HEK293 (cell line): ENCODE results near the gene LPP.

ENCODE experiments used
- CTCF ChIA-PET: fragments of 350-600 bp; formaldehyde crosslinking; extraction: SDS; loops from one replicate; lab custom pipeline; 2021; ENCODE audit warnings: antibody characterized with exemption; lab: Yijun Ruan, JAX
- POLR2A ChIA-PET: fragments of 300-600 bp; formaldehyde crosslinking; extraction: SDS; loops from one replicate; lab custom pipeline; 2020; ENCODE audit warnings: antibody characterized with exemption, inconsistent platforms; lab: Yijun Ruan, JAX
- H3K27ac ChIP-seq: fragments of 200-500 bp; sonication (Bioruptor generic); 2 replicates; pipeline ENCODE4 v1.5.1; 2014; ENCODE audit warnings: low read depth, low read length, control low read depth, inconsistent platforms; ENCODE audit errors: extremely low read depth
- H3K36me3 ChIP-seq, 2 experiments: fragments of 200-500 bp in 1 of 2; sonication (Bioruptor generic) in 1 of 2; 1 replicate in 1 of 2; 2 replicates in 1 of 2; pipeline ENCODE4 v1.5.1; 2014 to 2017; ENCODE audit warnings: inconsistent platforms in 2 of 2, low read length in 2 of 2; ENCODE audit not compliant: control insufficient read depth in 2 of 2, insufficient read depth in 1 of 2
- H3K4me1 ChIP-seq: fragments of 200-500 bp; sonication (Bioruptor generic); 2 replicates; pipeline ENCODE4 v1.5.1; 2014; ENCODE audit warnings: mild to moderate bottlenecking, low read length, inconsistent platforms; ENCODE audit not compliant: control insufficient read depth, insufficient read depth
- H3K4me3 ChIP-seq: 2 replicates; pipeline ENCODE4 v1.5.1; 2011; ENCODE audit warnings: low read depth, mild to moderate bottlenecking, control low read depth, low read length, moderate library complexity
- H3K9me3 ChIP-seq: fragments of 200-500 bp; sonication (Bioruptor generic); 2 replicates; pipeline ENCODE4 v1.5.1; 2014; ENCODE audit warnings: low read depth, low read length, inconsistent platforms; ENCODE audit not compliant: control insufficient read depth, insufficient read depth
- FEZF1 ChIP-seq: fragments of 450-650 bp; formaldehyde crosslinking; IDR thresholded peaks from 2 replicates; pipeline ENCODE4 v1.5.1; 2016; ENCODE audit warnings: missing biosample characterization, missing genetic modification characterization
- GFI1B ChIP-seq: fragments of 450-650 bp; formaldehyde crosslinking; IDR thresholded peaks from 2 replicates; pipeline ENCODE4 v1.5.1; 2016; ENCODE audit warnings: missing biosample characterization, missing genetic modification characterization
- OSR2 ChIP-seq: fragments of 450-650 bp; formaldehyde crosslinking; IDR thresholded peaks from 2 replicates; pipeline ENCODE4 v1.5.1; 2016; ENCODE audit warnings: missing biosample characterization, missing genetic modification characterization
- PRDM1 ChIP-seq: fragments of 450-650 bp; formaldehyde crosslinking; IDR thresholded peaks from 2 replicates; pipeline ENCODE4; 2016; ENCODE audit warnings: missing biosample characterization, missing genetic modification characterization
- TRIM28 ChIP-seq: IDR thresholded peaks from 2 replicates; pipeline ENCODE4 v1.6.1; 2011; ENCODE audit warnings: low read length, control low read depth, borderline replicate concordance
- ZFHX2 ChIP-seq: fragments of 450-650 bp; formaldehyde crosslinking; conservative IDR thresholded peaks from 2 replicates; pipeline ENCODE4 v1.5.1; 2016; ENCODE audit warnings: missing biosample characterization, missing genetic modification characterization
- ZFP41 ChIP-seq: fragments of 450-650 bp; formaldehyde crosslinking; IDR thresholded peaks from 2 replicates; pipeline ENCODE4 v1.5.1; 2016; ENCODE audit warnings: missing biosample characterization, missing genetic modification characterization, borderline replicate concordance
- ZNF302 ChIP-seq: fragments of 450-650 bp; formaldehyde crosslinking; IDR thresholded peaks from 2 replicates; pipeline ENCODE4 v1.5.1; 2016; ENCODE audit warnings: missing biosample characterization, missing genetic modification characterization, low read depth
- ZNF324 ChIP-seq: fragments of 450-650 bp; formaldehyde crosslinking; IDR thresholded peaks from 2 replicates; pipeline ENCODE4 v1.5.1; 2016; ENCODE audit warnings: missing biosample characterization, missing genetic modification characterization
- ZNF37A ChIP-seq: fragments of 450-650 bp; IDR thresholded peaks from 2 replicates; pipeline ENCODE4 v1.5.1; 2018; ENCODE audit warnings: missing biosample characterization, missing genetic modification characterization
- ZNF510 ChIP-seq: fragments of 450-650 bp; formaldehyde crosslinking; IDR thresholded peaks from 2 replicates; pipeline ENCODE4 v1.5.1; 2018; ENCODE audit warnings: mild to moderate bottlenecking, missing genetic modification characterization, missing biosample characterization; ENCODE audit not compliant: insufficient replicate concordance
- ZNF571 ChIP-seq: fragments of 450-650 bp; formaldehyde crosslinking; IDR thresholded peaks from 2 replicates; pipeline ENCODE4 v1.5.0; 2017; ENCODE audit warnings: missing biosample characterization, missing genetic modification characterization
- ZNF626 ChIP-seq: fragments of 450-650 bp; sonication (Bioruptor Pico); formaldehyde crosslinking; IDR thresholded peaks from 2 replicates; pipeline ENCODE4 v1.5.1; 2018; ENCODE audit warnings: missing biosample characterization, missing genetic modification characterization, inconsistent platforms
- ZNF777 ChIP-seq: fragments of 450-650 bp; formaldehyde crosslinking; IDR thresholded peaks from 2 replicates; pipeline ENCODE4 v1.5.1; 2017; ENCODE audit warnings: missing biosample characterization, missing genetic modification characterization, borderline replicate concordance
- ZNF791 ChIP-seq: fragments of 450-650 bp; formaldehyde crosslinking; IDR thresholded peaks from 2 replicates; pipeline ENCODE4 v1.5.1; 2016; ENCODE audit warnings: missing biosample characterization, missing genetic modification characterization
- TF ChIP-seq, protein P1 (sequence below): fragments of 450-650 bp; formaldehyde crosslinking; IDR thresholded peaks from 2 replicates; pipeline ENCODE4 v1.5.1; 2017; ENCODE audit warnings: missing biosample characterization, mild to moderate bottlenecking, missing genetic modification characterization, moderate library complexity
- TF ChIP-seq, protein P2 (sequence below): fragments of 450-650 bp; formaldehyde crosslinking; conservative IDR thresholded peaks from 2 replicates; pipeline ENCODE4 v1.5.1; 2016; ENCODE audit warnings: low read depth, missing biosample characterization, missing genetic modification characterization
- TF ChIP-seq, protein P3 (sequence below): fragments of 450-650 bp; formaldehyde crosslinking; IDR thresholded peaks from 2 replicates; pipeline ENCODE4 v1.5.1; 2017; ENCODE audit warnings: missing biosample characterization, missing genetic modification characterization
- TF ChIP-seq, protein P4 (sequence below): fragments of 450-650 bp; formaldehyde crosslinking; IDR thresholded peaks from 2 replicates; pipeline ENCODE4 v1.5.1; 2016; ENCODE audit warnings: missing biosample characterization, missing genetic modification characterization
- TF ChIP-seq, protein P5 (sequence below): fragments of 450-650 bp; formaldehyde crosslinking; IDR thresholded peaks from 2 replicates; pipeline ENCODE4 v1.5.1; 2016; ENCODE audit warnings: missing biosample characterization, missing genetic modification characterization

LPP gene

DNA sequence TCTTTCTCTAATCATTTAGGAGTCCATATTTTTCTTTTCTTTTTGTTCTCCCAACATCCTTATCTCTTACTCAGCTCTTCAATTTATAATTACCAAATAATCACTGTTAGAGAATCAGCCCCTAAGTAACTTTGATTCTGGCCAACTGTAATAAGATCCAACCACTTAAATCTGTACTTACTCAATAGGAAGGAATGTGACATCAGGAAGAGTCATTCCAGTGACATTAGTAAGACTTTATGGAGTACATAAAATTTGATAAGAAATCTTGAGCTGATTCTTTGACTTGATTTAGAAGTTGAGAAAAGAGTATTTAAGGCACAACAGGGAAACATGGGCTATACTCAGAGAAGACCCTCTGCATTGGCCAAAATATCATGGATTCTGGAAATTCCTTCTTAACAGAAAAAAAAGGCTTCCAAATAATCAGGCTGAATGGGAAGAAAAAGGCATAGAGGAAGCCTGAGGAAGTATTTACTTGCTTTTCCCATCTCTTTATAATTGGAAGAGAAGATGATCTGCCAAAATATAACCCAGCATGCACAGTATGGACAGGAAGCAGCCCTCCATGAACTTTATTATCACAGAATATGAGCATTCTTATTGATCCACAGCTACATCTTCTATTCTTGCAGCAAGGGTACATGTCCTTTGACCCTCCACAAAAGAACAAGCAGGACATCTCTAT is 728.1 kb downstream of the LPP start:
- no peak overlapping the region for H3K27ac ChIP-seq
- POLR2A ChIA-PET: no interaction called here
- CTCF ChIA-PET: interaction anchor here (0.7 to 1.1 kb wide), 2 partner anchors 73 to 1764 kb away, joined by 3 to 6 read pairs; no protein-coding TSS in a partner anchor

DNA sequence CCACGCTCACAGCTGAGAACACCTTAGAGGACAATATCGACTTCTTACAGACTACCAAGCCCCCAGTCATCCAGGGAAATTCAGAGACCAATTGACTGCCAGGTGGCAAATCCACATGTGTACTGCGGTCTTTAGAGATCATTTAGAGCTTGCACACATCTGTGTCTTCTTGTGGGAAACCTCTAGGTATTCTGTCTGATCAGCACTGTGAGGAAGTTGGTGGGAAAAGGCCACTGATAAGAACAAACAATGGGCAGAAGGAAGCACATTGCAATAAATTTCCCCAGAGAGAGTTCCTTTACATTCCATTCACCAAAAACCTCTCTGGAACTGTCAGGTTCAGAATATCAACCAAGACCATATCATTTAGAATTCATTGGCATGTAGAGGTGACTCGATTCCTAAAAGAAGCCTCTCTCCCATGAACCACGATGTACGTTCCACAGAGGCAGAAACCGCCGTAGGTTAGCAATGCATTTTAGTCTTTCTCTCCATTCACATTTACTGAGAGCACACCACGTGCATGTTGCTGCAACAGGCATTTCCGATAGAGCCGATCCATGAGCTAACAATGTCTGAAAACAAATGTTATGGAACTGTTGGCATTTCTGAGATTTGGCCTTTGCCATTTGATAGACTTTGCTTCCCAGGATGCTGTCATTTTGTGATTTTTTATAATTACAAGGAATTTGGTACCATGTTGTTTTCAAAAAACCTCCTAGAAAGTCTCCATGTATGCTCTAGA is 730.5 kb downstream of the LPP start:
- CTCF ChIA-PET: no interaction called here
- Histone ChIP-seq H3K36me3 (no peaks in the 10 kb centered on the region), H3K27ac (no peak overlapping the region), H3K4me1 (no peaks in the 10 kb centered on the region), H3K9me3 (no peaks in the 10 kb centered on the region), H3K4me3 (no peak overlapping the region)
- POLR2A ChIA-PET: no interaction called here
- TF ChIP-seq ZNF626 (no peak), ZNF324 (tag by site-specific recombination) (no peak), ZNF791 (no peak), ZNF571 (no peak), FEZF1 (no peak), ZNF510 (no peak), ZFP41 (tag by site-specific recombination) (no peak), ZNF777 (tag by site-specific recombination) (no peak), ZNF37A (tag by site-specific recombination) (no peak), ZFHX2 (tag by site-specific recombination) (no peak)
- TF ChIP-seq, protein P1, sequence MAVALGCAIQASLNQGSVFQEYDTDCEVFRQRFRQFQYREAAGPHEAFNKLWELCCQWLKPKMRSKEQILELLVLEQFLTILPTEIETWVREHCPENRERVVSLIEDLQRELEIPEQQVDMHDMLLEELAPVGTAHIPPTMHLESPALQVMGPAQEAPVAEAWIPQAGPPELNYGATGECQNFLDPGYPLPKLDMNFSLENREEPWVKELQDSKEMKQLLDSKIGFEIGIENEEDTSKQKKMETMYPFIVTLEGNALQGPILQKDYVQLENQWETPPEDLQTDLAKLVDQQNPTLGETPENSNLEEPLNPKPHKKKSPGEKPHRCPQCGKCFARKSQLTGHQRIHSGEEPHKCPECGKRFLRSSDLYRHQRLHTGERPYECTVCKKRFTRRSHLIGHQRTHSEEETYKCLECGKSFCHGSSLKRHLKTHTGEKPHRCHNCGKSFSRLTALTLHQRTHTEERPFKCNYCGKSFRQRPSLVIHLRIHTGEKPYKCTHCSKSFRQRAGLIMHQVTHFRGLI (tag by site-specific recombination): no peak

More for the DNA sequence above, 728.1 kb downstream of the LPP start:
- no peaks in the 10 kb centered on the region for H3K9me3 ChIP-seq
- no peak overlapping the region for H3K4me3 ChIP-seq
- H3K36me3 ChIP-seq: no peaks in the 10 kb centered on the region
- TF ChIP-seq, protein P2, sequence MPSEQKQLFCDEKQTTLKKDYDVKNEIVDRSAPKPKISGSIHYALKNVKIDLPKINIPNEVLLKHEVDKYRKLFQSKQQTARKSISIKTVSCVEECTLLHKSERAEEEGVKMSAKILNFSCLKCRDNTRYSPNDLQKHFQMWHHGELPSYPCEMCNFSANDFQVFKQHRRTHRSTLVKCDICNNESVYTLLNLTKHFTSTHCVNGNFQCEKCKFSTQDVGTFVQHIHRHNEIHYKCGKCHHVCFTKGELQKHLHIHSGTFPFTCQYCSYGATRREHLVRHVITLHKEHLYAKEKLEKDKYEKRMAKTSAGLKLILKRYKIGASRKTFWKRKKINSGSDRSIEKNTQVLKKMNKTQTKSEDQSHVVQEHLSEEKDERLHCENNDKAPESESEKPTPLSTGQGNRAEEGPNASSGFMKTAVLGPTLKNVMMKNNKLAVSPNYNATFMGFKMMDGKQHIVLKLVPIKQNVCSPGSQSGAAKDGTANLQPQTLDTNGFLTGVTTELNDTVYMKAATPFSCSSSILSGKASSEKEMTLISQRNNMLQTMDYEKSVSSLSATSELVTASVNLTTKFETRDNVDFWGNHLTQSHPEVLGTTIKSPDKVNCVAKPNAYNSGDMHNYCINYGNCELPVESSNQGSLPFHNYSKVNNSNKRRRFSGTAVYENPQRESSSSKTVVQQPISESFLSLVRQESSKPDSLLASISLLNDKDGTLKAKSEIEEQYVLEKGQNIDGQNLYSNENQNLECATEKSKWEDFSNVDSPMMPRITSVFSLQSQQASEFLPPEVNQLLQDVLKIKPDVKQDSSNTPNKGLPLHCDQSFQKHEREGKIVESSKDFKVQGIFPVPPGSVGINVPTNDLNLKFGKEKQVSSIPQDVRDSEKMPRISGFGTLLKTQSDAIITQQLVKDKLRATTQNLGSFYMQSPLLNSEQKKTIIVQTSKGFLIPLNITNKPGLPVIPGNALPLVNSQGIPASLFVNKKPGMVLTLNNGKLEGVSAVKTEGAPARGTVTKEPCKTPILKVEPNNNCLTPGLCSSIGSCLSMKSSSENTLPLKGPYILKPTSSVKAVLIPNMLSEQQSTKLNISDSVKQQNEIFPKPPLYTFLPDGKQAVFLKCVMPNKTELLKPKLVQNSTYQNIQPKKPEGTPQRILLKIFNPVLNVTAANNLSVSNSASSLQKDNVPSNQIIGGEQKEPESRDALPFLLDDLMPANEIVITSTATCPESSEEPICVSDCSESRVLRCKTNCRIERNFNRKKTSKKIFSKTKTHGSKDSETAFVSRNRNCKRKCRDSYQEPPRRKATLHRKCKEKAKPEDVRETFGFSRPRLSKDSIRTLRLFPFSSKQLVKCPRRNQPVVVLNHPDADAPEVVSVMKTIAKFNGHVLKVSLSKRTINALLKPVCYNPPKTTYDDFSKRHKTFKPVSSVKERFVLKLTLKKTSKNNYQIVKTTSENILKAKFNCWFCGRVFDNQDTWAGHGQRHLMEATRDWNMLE (tag by site-specific recombination): no peak
- TF ChIP-seq, protein P3, sequence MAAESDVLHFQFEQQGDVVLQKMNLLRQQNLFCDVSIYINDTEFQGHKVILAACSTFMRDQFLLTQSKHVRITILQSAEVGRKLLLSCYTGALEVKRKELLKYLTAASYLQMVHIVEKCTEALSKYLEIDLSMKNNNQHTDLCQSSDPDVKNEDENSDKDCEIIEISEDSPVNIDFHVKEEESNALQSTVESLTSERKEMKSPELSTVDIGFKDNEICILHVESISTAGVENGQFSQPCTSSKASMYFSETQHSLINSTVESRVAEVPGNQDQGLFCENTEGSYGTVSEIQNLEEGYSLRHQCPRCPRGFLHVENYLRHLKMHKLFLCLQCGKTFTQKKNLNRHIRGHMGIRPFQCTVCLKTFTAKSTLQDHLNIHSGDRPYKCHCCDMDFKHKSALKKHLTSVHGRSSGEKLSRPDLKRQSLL: no peak
- TF ChIP-seq ZNF302 (tag by site-specific recombination) (no peak), TRIM28 (no peak), OSR2 (no peak), GFI1B (tag by site-specific recombination) (peak; percentile 41; the same call in 1 of the 2 replicates), PRDM1 (tag by site-specific recombination) (peak; percentile 51)
- TF ChIP-seq, protein P4, sequence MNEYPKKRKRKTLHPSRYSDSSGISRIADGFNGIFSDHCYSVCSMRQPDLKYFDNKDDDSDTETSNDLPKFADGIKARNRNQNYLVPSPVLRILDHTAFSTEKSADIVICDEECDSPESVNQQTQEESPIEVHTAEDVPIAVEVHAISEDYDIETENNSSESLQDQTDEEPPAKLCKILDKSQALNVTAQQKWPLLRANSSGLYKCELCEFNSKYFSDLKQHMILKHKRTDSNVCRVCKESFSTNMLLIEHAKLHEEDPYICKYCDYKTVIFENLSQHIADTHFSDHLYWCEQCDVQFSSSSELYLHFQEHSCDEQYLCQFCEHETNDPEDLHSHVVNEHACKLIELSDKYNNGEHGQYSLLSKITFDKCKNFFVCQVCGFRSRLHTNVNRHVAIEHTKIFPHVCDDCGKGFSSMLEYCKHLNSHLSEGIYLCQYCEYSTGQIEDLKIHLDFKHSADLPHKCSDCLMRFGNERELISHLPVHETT (tag by site-specific recombination): no peak
- TF ChIP-seq, protein P5, sequence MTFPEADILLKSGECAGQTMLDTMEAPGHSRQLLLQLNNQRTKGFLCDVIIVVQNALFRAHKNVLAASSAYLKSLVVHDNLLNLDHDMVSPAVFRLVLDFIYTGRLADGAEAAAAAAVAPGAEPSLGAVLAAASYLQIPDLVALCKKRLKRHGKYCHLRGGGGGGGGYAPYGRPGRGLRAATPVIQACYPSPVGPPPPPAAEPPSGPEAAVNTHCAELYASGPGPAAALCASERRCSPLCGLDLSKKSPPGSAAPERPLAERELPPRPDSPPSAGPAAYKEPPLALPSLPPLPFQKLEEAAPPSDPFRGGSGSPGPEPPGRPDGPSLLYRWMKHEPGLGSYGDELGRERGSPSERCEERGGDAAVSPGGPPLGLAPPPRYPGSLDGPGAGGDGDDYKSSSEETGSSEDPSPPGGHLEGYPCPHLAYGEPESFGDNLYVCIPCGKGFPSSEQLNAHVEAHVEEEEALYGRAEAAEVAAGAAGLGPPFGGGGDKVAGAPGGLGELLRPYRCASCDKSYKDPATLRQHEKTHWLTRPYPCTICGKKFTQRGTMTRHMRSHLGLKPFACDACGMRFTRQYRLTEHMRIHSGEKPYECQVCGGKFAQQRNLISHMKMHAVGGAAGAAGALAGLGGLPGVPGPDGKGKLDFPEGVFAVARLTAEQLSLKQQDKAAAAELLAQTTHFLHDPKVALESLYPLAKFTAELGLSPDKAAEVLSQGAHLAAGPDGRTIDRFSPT (tag by site-specific recombination): peak; percentile 47
- TF ChIP-seq, all 188 proteins: peak for 3
- H3K4me1 ChIP-seq: no peaks in the 10 kb centered on the region
